Breast epithelium (tissue), 3 donors: ENCODE measurements around the gene ARHGAP44.
"Not testable (repeated sequence)": the region's sequence is repeated elsewhere in the genome, so short reads cannot be mapped to it uniquely, and the experiment has no call there.

Experiments used
- CTCF ChIP-seq, 3 donors: fragments of 450-650 bp; IDR thresholded peaks; one replicate each; pipeline ENCODE4 v1.5.1; 2016 to 2017; ENCODE audit warnings: antibody characterized with exemption in 3 of 3, mild to moderate bottlenecking in 3 of 3, moderate library complexity in 3 of 3
- POLR2A ChIP-seq: fragments of 450-650 bp; IDR thresholded peaks from one replicate; pipeline ENCODE4 v1.6.1; 2016; ENCODE audit warnings: antibody characterized with exemption, mild to moderate bottlenecking, moderate library complexity

GRCh38 chr17:12978787-12979186, 189.5 kb downstream of the ARHGAP44 start:
- not testable (repeated sequence) for TF ChIP-seq CTCF (IDR thresholded peaks at IDR 0.05); POLR2A
